Thyroid gland (tissue), 4 donors: ENCODE results near the gene USH1G. TPM values are rescaled to one million over a fixed set of nuclear protein-coding genes. Genes with fewer than 3 reads are reported as not detected.

Experiments used
- DNase-seq, 2 donors: peaks; one replicate each; pipeline ENCODE4 v3.0.0-alpha.2; 2019
- H3K27ac ChIP-seq, 3 donors: fragments of 200-600 bp; sonication (generic); 1 replicate in 2 of 3; 2 replicates in 1 of 3; pipeline ENCODE4 v1.5.1; 2016 to 2019; ENCODE audit warnings: mild to moderate bottlenecking in 1 of 3, moderate library complexity in 1 of 3
- H3K27me3 ChIP-seq: fragments of 200-600 bp; sonication (generic); one replicate; pipeline ENCODE4 v1.5.1; 2019
- H3K36me3 ChIP-seq, 2 donors: fragments of 200-600 bp; sonication (generic); one replicate each; pipeline ENCODE4 v1.5.1; 2016 to 2019
- H3K4me1 ChIP-seq, 2 donors: fragments of 200-600 bp; sonication (generic); one replicate each; pipeline ENCODE4 v1.5.1; 2017 to 2019
- H3K4me3 ChIP-seq, 3 donors: fragments of 200-600 bp; sonication (generic); replicated peaks in 1 of 3; 1 replicate in 2 of 3; 2 replicates in 1 of 3; pipeline ENCODE4 v1.5.1; 2016; ENCODE audit warnings: mild to moderate bottlenecking in 1 of 3
- H3K9me3 ChIP-seq: fragments of 200-600 bp; sonication (generic); one replicate; pipeline ENCODE4 v1.5.1; 2017
- POLR2A ChIP-seq, 2 donors: fragments of 450-650 bp; IDR thresholded peaks; one replicate each; pipeline ENCODE4 v1.6.1; 2017; ENCODE audit warnings: antibody characterized with exemption in 2 of 2, mild to moderate bottlenecking in 2 of 2, moderate library complexity in 1 of 2
- WGBS, 2 donors: methylation state at CpG; one replicate each; pipeline ENCODE4 v1.1.5; 2017; 5-methylcytosine and 5-hydroxymethylcytosine counted together
- intact Hi-C: fragments of 100-400 bp; cut with DNase I; formaldehyde crosslinking; loops from one replicate; pipeline ENCODE4 v1.15.1; 2023
- total RNA-seq, 4 donors: library from RNA; depleted of rRNA; stranded (reverse); fragments of >200 nt; gene quantifications; one replicate each; pipeline ENCODE4 v1.2.3, GENCODE V29; 2016
- TF ChIP-seq, protein P1 (sequence below), 6 experiments: fragments of 200-600 bp in 3 of 6; fragments of 450-650 bp in 3 of 6; sonication (generic) in 3 of 6; IDR thresholded peaks; one replicate each; pipeline ENCODE4 v1.5.1; 2016 to 2019; ENCODE audit warnings: antibody characterized with exemption in 6 of 6, mild to moderate bottlenecking in 2 of 6, inconsistent platforms in 1 of 6, moderate library complexity in 1 of 6

USH1G gene
- total RNA-seq, 4 donors from 2014 or later, result not detected

DNA sequence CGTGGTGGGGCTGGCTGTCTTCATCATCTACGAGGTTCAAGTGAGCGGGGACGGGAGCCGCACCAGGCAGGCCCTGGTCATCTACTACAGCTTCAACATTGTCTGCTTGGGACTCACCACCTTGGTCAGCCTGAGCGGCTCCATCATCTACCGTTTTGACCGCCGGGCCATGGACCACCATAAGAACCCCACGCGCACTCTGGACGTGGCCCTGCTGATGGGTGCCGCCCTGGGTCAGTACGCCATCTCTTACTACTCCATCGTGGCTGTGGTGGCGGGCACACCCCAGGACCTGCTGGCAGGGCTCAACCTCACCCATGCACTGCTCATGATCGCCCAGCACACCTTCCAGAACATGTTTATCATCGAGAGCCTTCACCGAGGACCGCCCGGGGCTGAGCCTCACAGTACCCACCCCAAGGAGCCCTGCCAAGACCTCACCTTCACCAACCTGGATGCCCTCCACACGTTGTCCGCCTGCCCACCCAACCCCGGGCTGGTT, 7.5 kb upstream of the USH1G start:
- intact Hi-C loops, result no loop called here
- no peak for DNase-seq
- Histone ChIP-seq H3K36me3 (no peaks in the 10 kb centered on the region), H3K27ac (no peak overlapping the region), H3K4me3 (no peak overlapping the region), H3K4me1 (peaks cover under 1 to 2% of the 10 kb centered on the region in 2 donors), H3K27me3 (peaks cover 7% of the 10 kb centered on the region), H3K9me3 (no peaks in the 10 kb centered on the region)
- WGBS, 2 donors, result 86 to 93% methylated on average over 21 to 24 of the region's 24 CpGs
- no peak for TF ChIP-seq POLR2A (IDR thresholded peaks at IDR 0.05)
- TF ChIP-seq, protein P1, sequence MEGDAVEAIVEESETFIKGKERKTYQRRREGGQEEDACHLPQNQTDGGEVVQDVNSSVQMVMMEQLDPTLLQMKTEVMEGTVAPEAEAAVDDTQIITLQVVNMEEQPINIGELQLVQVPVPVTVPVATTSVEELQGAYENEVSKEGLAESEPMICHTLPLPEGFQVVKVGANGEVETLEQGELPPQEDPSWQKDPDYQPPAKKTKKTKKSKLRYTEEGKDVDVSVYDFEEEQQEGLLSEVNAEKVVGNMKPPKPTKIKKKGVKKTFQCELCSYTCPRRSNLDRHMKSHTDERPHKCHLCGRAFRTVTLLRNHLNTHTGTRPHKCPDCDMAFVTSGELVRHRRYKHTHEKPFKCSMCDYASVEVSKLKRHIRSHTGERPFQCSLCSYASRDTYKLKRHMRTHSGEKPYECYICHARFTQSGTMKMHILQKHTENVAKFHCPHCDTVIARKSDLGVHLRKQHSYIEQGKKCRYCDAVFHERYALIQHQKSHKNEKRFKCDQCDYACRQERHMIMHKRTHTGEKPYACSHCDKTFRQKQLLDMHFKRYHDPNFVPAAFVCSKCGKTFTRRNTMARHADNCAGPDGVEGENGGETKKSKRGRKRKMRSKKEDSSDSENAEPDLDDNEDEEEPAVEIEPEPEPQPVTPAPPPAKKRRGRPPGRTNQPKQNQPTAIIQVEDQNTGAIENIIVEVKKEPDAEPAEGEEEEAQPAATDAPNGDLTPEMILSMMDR (IDR thresholded peaks at IDR 0.05), result no peak

DNA sequence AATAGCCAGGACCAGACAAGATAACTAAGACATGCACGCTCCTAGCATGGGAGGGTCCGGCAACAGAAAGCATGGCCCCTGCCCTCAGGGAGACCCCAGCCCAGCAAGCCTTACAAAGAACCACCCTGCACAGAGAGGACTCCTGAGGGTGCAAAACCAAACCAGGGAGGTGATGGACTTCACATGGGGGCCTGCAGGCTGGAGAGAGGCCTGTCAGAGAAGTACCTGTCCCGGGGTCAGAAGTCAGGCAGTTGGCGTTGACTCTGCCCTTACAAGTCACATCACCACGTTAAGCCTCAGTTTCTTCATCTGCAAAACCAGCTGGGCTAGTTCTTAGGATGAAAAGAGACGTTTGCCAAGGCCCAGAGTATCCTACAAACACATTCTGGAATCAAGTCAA, 5.7 kb upstream of the USH1G start:
- Histone ChIP-seq H3K9me3 (no peaks in the 10 kb centered on the region), H3K27me3 (peaks cover 14% of the 10 kb centered on the region), H3K4me3 (no peak overlapping the region), H3K4me1 (peaks cover 2 to 10% of the 10 kb centered on the region in 2 donors), H3K27ac (no peak overlapping the region), H3K36me3 (no peaks in the 10 kb centered on the region)
- no peak for DNase-seq
- intact Hi-C loops, result no loop called here
- WGBS, 2 donors, result 71 to 78% methylated on average over 6 of the region's 6 CpGs
- TF ChIP-seq, protein P1 (IDR thresholded peaks at IDR 0.05), result no peak
- no peak for TF ChIP-seq POLR2A (IDR thresholded peaks at IDR 0.05)

DNA sequence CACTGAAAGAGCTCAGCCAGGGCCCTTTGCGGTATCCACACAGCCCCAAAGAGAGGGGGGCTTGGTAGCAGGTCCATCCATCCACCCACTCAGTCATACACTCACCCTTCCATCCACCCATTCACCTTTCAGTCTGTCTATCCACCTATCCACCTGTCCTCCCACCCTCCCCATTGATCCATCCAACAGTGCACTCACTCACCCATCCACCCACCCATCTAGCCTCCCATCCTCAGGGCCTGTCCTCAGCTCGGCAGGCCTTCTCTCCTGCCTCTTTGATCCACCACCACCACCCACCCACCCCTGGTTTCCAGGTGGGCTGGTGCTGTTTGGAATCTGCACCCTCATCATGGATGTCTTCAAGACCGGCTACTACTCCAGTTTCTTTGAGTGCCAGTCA, 2.2 kb upstream of the USH1G start:
- intact Hi-C loops, result no loop called here
- H3K4me1 ChIP-seq, result peaks cover 13 to 21% of the 10 kb centered on the region in 2 donors
- no peak overlapping the region for H3K27ac ChIP-seq
- no peaks in the 10 kb centered on the region for H3K36me3 ChIP-seq
- WGBS, 2 donors, result 63 to 67% methylated on average over 3 of the region's 3 CpGs
- TF ChIP-seq, protein P1 (IDR thresholded peaks at IDR 0.05), result no peak
- TF ChIP-seq POLR2A (IDR thresholded peaks at IDR 0.05), result no peak
- DNase-seq, result no peak
- no peak overlapping the region for H3K4me3 ChIP-seq
- H3K9me3 ChIP-seq, result no peaks in the 10 kb centered on the region
- peaks cover 21% of the 10 kb centered on the region for H3K27me3 ChIP-seq

- Histone ChIP-seq H3K36me3 (no peaks in the 10 kb centered on the region), H3K27ac (no peak within 1 kb of the TSS), H3K4me3 (peak within 1 kb of the TSS in 1 of 3 donors; percentile 21), H3K27me3 (peaks cover 21% of the 10 kb centered on the region), H3K4me1 (peaks cover 13 to 21% of the 10 kb centered on the region in 2 donors), H3K9me3 (no peaks in the 10 kb centered on the region)
- WGBS, 2 donors, result 3 to 4% methylated on average over 29 to 30 of the region's 54 CpGs
- TF ChIP-seq, protein P1 (IDR thresholded peaks at IDR 0.05), result no peak
- no peak for TF ChIP-seq POLR2A (IDR thresholded peaks at IDR 0.05)
- intact Hi-C loops, result no loop called here
- no peak for DNase-seq
These were observed 1.3 kb upstream of the USH1G start, which contains the start of gene OTOP2 for GRCh38 chr17:74924250-74924948. Gene OTOP2, plus strand, starts transcription at chr17:74924273. Its CDS starts 360 bp downstream, at chr17:74924633.

DNA sequence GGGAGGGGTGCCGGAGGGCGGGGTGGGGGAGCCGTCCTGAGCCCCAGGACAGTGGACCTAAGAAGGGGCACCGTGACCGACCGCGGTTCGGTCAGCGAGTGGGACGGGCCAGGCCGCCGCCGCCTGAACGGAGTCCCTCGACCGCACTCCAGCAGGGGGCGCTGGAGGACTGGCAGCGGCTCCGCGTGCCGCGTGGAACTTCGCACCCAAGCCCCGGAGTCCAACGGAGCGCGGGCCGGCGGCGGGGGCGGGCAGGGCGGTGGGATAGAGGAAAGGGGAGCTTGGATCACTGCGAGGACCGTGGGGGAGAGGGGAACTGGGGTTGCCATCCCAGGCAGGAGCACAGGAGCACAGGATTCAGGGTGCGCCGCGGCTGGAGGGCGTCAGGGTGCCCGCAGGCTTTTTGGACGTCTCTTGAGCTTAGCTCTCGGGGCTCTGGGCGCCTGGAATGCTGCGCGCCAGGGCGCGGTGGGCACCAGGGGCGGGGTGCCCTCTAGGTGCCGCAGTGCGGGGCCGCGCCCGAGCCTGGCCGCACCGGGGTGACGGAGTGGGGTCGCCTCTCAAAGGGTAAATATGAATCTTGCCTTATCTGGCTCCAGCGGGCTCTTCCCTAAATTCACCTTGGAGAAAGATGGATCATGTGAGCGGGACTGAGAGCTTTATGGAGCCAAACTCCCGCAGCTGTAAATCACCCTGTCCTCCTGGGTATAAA, 639 bp upstream of the USH1G start:
- TF ChIP-seq, protein P1 (IDR thresholded peaks at IDR 0.05), result peak; percentile 21 to 85 (median 52)
- no peak for TF ChIP-seq POLR2A (IDR thresholded peaks at IDR 0.05)
- Histone ChIP-seq H3K9me3 (no peaks in the 10 kb centered on the region), H3K4me1 (peaks cover 13 to 21% of the 10 kb centered on the region in 2 donors), H3K27me3 (peaks cover 21% of the 10 kb centered on the region), H3K27ac (no peak overlapping the region), H3K36me3 (no peaks in the 10 kb centered on the region), H3K4me3 (peak overlapping the region in 1 of 3 donors; percentile 21)
- WGBS, 2 donors, result 3 to 5% methylated on average over 3 to 27 of the region's 59 CpGs
- intact Hi-C loops, result no loop called here
- DNase-seq, result peak; percentile 57 to 65
